GM19238 (cell line): ENCODE data around the gene TRAF7.

Experiments used
- DNase-seq: peaks from one replicate; pipeline ENCODE4 v3.0.0; 2011; ENCODE audit warnings: low spot score; ENCODE audit not compliant: insufficient read length

The TRAF7 gene

DNA sequence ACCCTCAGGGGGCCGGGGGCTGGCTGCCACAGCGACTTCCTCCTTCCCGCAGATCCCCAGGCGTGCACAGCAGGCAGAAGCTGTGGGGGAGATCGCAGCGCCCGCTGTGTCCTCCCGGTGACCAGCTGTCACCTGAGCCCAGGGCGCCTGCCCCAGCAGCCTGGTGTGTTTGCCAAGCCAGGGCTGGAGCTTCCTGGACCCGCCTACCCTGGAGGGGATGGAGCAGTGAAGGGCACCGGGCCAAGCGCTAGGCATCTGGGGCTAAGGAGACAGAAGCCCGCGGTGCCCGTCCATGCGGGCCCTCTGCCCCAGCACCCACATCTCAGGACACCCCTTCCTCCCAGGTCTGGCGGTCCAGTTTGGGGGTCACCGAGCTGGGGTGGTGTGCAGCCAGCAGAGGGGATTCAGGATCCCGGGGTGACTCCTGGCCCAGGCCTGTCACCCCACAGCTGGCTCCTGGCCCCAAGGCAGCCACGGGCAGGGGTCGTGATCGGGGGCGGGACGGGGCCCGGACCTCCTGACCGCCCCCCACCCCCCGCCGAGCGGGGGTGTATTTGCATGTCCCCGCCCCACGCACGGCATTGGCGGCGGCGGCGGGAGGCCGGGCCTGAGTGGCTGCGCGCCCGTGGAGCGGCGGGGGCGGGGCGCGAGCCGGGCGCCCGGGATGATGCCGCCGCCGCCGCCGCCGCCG lies 7.5 kb upstream of the TRAF7 start, which contains the start of gene RAB26:
Gene RAB26, plus strand, starts transcription at position 645 of the 691 bp plus-strand sequence. CDS start 159 bp downstream, outside the sequence.
- DNase-seq, result no peak

GRCh38 chr16:2148714-2149629 lies 6.6 kb upstream of the TRAF7 start:
- no peak for DNase-seq

DNA sequence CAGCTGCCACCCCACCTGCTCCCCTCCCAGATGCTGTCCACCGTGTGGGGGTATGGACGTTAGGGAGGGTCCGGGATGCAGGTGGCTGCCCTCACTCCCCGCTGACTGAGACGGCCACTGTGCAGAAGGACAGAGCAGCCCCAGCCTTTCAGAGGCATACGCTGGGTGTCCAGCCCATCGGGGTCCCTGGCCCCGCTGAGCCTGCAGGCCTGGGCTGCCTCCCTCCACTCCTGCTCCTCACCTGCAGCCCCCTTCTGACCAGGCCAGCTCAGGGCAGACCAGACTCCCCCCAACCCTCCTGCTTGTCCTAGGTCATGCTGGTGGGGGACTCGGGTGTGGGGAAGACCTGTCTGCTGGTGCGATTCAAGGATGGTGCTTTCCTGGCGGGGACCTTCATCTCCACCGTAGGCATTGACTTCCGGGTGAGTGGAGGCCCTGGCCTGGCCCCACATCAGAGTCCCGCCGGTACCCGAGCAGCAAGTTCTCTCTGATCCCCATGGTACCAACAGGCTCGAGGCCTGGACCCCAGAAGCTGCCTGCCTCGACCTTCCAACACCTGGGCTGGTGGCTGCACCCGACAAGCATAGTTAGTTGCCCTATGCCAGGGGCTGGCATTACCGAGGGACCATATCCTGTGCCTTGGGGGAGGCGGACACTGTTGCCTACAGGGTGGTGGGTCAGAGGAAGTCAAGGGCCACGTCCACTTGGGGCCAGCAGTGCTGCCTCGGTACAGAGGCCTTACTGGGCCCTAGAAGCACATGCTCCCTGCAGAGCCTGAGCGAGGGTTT lies 5.8 kb upstream of the TRAF7 start:
- no peak for DNase-seq

GRCh38 chr16:2150418-2151187 lies 5.0 kb upstream of the TRAF7 start:
- DNase-seq, result no peak

DNA sequence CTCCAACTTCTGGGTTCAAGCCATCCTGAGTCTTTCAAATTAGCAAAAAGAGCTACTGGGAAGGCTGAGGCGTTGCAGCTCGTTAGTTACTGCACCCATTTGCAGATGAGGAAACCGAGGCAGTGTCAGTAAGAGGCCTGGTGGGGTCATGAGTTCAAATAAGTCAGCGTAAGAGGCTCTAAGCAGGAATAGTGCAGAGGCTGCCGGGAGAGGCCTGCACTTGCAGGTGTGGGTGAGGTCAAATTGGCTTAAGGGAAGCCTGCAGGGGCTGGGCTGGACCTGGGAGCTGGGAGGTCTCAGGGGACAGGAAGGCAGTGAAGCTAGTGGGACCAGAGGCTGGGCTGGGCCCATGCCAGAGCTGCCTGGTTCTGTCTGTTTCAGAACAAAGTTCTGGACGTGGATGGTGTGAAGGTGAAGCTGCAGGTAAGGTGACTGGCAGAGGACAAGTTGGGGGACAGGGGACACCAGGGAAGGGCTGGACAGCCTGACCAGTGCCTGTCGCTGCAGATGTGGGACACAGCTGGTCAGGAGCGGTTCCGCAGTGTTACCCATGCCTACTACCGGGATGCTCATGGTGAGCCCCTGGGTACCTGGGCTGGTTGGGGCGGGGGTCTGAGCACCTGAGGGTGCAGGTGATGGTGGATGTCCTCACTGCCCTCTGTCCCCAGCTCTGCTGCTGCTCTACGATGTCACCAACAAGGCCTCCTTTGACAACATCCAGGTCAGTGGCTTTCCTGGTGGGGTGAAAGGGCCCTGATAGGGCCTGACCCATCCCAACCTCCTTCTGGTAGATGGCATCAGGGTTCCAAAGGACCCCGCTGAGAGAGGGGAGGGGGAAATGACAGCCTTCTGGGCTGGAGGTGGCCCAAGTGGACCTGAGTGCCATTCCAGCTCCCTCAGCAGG lies 4.1 kb upstream of the TRAF7 start:
- DNase-seq, result no peak

DNA sequence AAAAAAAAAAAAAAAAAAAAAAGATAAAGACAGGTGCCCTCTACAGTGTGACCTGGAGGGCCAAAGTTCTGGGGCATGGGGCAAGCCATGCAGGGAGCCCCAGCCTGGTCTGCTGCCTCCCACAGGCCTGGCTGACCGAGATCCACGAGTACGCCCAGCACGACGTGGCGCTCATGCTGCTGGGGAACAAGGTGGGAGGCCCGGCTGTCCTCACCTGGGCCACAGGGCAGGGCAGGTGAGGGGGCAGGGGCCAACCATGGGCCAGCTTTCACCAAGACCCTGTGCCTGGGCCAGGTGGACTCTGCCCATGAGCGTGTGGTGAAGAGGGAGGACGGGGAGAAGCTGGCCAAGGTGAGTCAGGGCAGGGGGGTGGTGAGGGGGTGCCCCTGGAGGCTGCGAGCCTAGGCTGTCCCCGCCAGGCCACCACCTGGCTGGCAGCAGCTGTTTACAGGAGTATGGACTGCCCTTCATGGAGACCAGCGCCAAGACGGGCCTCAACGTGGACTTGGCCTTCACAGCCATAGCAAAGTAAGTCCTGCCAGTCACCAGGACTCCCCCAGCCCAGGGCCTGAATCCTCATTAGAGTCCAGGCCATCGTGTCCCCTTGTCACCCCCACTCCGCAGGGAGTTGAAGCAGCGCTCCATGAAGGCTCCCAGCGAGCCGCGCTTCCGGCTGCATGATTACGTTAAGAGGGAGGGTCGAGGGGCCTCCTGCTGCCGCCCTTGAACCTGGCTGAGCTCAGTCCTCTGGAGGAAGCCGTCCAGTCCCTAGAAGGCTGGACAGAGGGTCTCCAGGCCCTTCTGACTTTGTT lies 2.7 kb upstream of the TRAF7 start:
- DNase-seq, result no peak

DNA sequence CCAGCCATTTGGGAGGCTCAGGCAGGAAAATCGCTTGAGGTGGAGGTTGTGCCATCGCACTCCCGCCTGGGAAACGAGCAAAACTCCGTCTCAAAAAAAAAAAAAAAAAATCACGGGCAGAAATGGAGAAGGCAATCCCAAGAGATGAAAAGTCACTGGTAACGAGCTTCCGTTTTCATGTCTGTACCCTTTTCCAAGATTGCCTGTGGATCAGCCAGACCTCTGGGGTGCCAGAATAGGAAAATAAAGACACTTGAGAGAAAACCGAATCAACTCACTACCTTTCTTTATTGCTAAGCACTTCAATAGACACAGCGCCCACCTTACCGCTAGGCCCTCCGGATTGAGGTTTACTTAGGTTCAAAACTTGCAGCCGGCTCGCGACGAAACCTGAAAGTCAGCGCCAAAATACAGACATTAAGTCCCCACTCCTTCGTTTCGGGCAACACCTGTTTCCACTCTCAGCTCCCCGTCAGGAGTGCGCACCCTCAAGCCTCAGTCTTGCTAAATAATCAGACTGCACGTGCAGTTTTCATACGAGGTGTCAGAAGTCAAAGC lies 970 bp upstream of the TRAF7 start:
- no peak for DNase-seq

- DNase-seq, result no peak
Measured at GRCh38 chr16:2155977-2156848, 631 bp downstream of the TRAF7 start.

DNA sequence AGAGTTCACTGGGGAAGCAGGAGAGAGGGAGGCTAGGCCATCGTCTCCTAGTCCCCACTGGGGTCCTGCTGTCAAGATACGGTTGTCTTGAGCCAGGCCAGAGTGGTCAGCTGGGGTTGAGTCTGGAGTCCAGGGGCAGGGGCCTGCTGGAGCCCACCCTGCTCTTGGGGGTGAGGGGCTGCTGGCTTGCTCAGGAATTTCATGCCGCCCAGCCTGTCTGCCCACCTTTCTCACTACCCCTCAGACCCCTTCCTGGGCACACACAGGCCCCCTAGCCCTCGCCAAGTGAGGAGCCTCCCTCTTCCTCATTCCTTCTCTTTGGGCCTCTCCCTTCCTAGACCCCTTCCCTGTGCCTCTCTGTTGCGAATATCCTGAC lies 1.3 kb downstream of the TRAF7 start:
- no peak for DNase-seq

DNA sequence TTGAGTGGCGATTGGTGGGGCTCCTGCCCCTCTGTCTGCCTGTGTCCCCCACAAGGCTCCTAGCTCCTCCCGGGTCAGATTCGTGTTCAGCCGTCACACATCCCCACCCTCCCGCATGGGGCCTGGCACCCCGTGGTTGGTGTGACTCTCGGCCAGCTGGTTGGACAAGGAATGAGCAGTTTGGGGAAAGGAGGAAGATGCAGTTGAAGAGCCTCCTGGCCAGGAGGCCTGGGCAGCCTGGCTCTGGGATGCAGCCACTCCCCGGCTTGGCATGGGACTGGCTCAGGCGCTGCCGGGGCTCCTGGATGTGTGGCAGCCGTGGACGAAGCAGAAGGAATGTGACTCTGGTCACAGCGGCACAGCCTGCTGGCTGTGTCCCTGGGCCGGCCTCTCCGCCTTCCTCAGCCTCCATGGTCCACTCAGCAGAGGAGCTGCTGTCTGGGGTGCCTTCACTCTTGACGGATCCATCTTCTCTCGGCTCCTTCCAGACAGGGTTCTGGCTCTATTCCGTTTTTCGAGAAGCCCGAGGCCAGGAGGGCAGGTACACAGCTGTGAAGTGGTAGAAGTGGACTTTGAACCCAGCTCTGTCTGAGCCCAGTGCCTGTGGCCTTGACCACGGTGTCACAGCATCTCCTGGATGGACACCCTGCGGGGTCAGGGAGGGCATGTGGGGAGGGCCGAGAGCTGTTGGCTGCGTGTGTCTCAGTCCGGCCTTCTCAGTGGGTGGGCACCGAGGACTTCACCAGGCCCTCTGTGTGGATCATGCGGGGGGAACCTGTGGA lies 2.1 kb downstream of the TRAF7 start:
- no peak for DNase-seq

DNA sequence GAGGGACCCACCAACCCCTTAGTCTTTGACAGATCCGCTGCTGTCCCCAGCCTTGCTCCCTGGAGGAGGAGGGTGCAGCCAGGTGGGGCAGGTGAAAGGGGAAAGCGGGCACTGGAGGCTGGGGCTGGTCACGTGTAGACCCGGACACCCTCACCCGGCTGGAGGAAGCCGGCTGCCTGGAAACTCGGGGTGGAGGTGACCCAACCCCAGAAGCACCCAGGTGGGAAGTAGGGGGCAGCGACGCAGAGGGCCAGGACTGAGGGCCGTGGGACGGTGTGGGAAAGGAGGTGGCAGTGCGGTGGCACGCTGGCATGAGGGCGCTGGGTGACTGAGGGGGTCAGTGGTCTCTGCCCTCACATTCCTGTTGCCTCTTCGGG lies 2.7 kb downstream of the TRAF7 start:
- no peak for DNase-seq

GRCh38 chr16:2159175-2159838 lies 3.7 kb downstream of the TRAF7 start:
- DNase-seq, result no peak

DNA sequence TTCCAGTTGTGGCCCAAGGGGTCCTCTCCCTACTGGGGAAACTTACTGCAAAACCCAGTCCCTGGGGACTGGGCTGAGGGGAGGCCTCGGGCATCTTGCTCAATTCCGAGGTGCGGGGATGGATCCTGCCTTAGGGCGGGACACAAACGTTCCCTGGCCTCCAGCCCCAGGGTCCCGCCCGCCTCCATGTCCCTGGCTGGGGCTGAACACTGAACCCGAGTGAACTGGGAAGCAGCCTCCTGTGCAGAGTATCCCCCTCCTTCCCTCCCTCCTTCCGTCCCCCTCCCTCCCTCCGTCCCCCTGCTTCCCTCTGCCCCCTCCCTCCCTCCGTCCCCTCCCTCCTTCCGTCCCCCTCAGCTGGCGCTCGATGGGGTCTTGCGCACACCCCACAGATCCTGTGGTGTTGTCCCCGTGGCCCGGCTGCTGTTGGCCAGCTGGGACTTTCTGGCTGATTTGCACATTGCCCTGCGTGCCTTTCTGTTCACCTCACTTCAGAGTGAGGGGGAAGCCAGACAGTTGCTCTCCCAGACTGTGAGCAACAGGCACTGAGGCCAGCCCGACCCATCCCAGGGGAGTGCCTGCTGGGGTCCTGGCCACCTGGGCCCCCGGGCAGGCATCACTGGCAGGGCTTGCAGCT lies 5.5 kb downstream of the TRAF7 start:
- no peak for DNase-seq

- no peak for DNase-seq
Measured at GRCh38 chr16:2161911-2162310, 6.3 kb downstream of the TRAF7 start.

GRCh38 chr16:2162676-2163118 lies 7.1 kb downstream of the TRAF7 start:
- DNase-seq, result no peak
